ENCODE data around the gene PKD1L1.

DNA sequence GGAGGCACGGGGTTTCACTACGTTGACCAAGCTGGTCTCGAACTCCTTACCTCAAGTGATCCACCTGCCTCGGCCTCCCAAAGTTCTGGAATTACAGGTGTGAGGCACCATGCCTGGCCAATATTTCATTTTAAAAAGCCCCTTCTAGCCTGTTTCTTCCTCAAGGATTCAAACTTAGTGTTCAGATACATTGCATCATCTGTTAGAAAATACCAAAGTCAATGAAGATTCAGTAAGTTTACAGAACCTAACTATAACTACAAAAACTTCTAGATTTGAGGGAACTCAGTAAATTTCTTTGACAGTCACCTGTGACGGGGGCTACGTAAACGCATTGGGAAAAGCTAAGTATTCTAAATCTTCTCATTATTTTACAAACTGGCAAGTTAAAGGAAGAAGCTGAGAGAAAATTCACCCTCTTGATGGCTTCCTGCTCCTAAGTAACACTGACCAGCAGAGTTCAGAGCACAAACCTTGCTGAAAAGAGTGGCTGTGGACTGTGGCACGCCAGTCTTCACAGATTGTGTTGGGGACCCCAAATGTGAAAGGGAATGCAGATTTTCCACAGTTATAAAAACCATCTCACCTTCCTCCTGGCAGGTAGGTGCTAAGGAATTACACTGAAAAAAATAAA is 162.2 kb downstream of the PKD1L1 start:
- TF ChIP-seq SUZ12 (IDR thresholded peaks at IDR 0.05; ENCODE audit: extremely low read depth, insufficient read depth, insufficient read length) (no peak), ZNF274 (IDR thresholded peaks at IDR 0.05; ENCODE audit: low read depth, low read length) (no peak)

All from NT2/D1 (cell line).